HCT116 (cell line): ENCODE results near the gene ERAP2. TPM values are rescaled to one million over a fixed set of nuclear protein-coding genes. Genes with fewer than 3 reads are reported as not detected.

ENCODE experiments used
- ATAC-seq: fragments of 200-7000 bp; cut with Tn5 transposase; 2 replicates; pipeline ENCODE4 v1.9.1; 2020; ENCODE audit warnings: mild to moderate bottlenecking, moderate library complexity
- BruUV-seq: library from RNA; stranded (reverse); fragments of 400-500 nt; replicated peaks from 2 replicates; lab custom pipeline; 2021; lab: Mats Ljungman, UMichigan
- CTCF ChIA-PET: fragments of 300-600 bp; sonication (Branson Sonifier 250); formaldehyde crosslinking; loops from one replicate; lab custom pipeline; 2021; ENCODE audit warnings: antibody characterized with exemption; lab: Charles Lee
- POLR2A ChIA-PET: fragments of 300-600, 350-600 bp; sonication (Branson Sonifier 250); formaldehyde crosslinking; loops from one replicate; lab custom pipeline; 2021; ENCODE audit warnings: antibody characterized with exemption; lab: Charles Lee
- RAD21 ChIA-PET, 2 experiments: fragments of 300-600 bp; sonication (Branson Sonifier 250); formaldehyde crosslinking; loops; one replicate each; lab custom pipeline; 2023; ENCODE audit warnings: low total read pairs in 2 of 2; ENCODE audit not compliant: uncharacterized antibody in 2 of 2, unreplicated experiment in 2 of 2, low non-redundant PET in 1 of 2; lab: Charles Lee
- DNase-seq: peaks from one replicate; pipeline ENCODE4 v3.0.0-alpha.2; 2010; ENCODE audit warnings: low read depth, low spot score
- H2AFZ ChIP-seq: fragments of 200-600 bp; shearing (Covaris generic), sonication (generic); 2 replicates; pipeline ENCODE4 v1.6.1; 2017; ENCODE audit warnings: low read depth, mixed run types, mixed read lengths, antibody characterized with exemption, low read length; ENCODE audit not compliant: poor library complexity, severe bottlenecking
- H3K27ac ChIP-seq: 2 replicates; pipeline ENCODE4 v1.5.1; 2012; ENCODE audit warnings: low read depth, low read length
- H3K27me3 ChIP-seq: fragments of 200-600 bp; sonication (generic); 2 replicates; pipeline ENCODE4 v1.6.1; 2016; ENCODE audit warnings: mixed run types, low read length, mixed read lengths; ENCODE audit not compliant: insufficient read depth
- H3K36me3 ChIP-seq, 2 experiments: fragments of 200-500 bp in 1 of 2; fragments of 200-600 bp in 1 of 2; sonication (Bioruptor generic) in 1 of 2; sonication (generic) in 1 of 2; 2 replicates each; pipeline versions ENCODE4 v1.5.1 to v1.6.1; 2014 to 2016; ENCODE audit warnings: low read length in 2 of 2, inconsistent platforms in 1 of 2, mixed read lengths in 1 of 2, mixed run types in 1 of 2; ENCODE audit not compliant: insufficient read depth in 2 of 2, control insufficient read depth in 1 of 2
- H3K4me1 ChIP-seq, 2 experiments: fragments of 200-600 bp in 1 of 2; sonication (generic) in 1 of 2; 2 replicates each; pipeline versions ENCODE4 v1.5.1 to v1.6.1; 2012 to 2017; ENCODE audit warnings: low read length in 2 of 2, inconsistent platforms in 1 of 2, mild to moderate bottlenecking in 1 of 2, mixed read lengths in 1 of 2, mixed run types in 1 of 2, moderate library complexity in 1 of 2; ENCODE audit not compliant: insufficient read depth in 2 of 2, control insufficient read depth in 1 of 2
- H3K4me2 ChIP-seq: fragments of 200-600 bp; sonication (generic); 2 replicates; pipeline ENCODE4 v1.6.1; 2017; ENCODE audit warnings: mixed run types, low read length, mixed read lengths
- H3K4me3 ChIP-seq, 2 experiments: fragments of 200-600 bp in 1 of 2; sonication (generic) in 1 of 2; replicated peaks in 1 of 2; 2 replicates each; pipeline ENCODE4 v1.5.1; 2011 to 2016; ENCODE audit warnings: low read length in 2 of 2, control low read depth in 1 of 2, low read depth in 1 of 2, mild to moderate bottlenecking in 1 of 2, mixed read lengths in 1 of 2, mixed run types in 1 of 2
- H3K79me2 ChIP-seq: fragments of 200-600 bp; sonication (generic); 2 replicates; pipeline ENCODE4 v1.6.1; 2017; ENCODE audit warnings: mild to moderate bottlenecking, mixed run types, low read length, moderate library complexity, mixed read lengths; ENCODE audit not compliant: insufficient read depth
- H3K9ac ChIP-seq: fragments of 200-600 bp; sonication (generic); 2 replicates; pipeline ENCODE4 v1.6.1; 2016; ENCODE audit warnings: low read length, mixed read lengths
- H3K9me2 ChIP-seq: fragments of 200-600 bp; sonication (generic), shearing (Covaris generic); 2 replicates; pipeline ENCODE4 v1.6.1; 2017; ENCODE audit warnings: mixed run types, mild to moderate bottlenecking, moderate library complexity; ENCODE audit not compliant: insufficient read depth
- H3K9me3 ChIP-seq, 2 experiments: fragments of 200-500 bp in 1 of 2; fragments of 200-600 bp in 1 of 2; sonication (Bioruptor generic) in 1 of 2; sonication (generic) in 1 of 2; 2 replicates each; pipeline ENCODE4 v1.6.1; 2014 to 2017; ENCODE audit warnings: low read length in 2 of 2, mixed read lengths in 2 of 2, inconsistent platforms in 1 of 2, low read depth in 1 of 2, mild to moderate bottlenecking in 1 of 2, mixed run types in 1 of 2, moderate library complexity in 1 of 2; ENCODE audit not compliant: control insufficient read depth in 1 of 2, insufficient read depth in 1 of 2
- H4K20me1 ChIP-seq: fragments of 200-600 bp; sonication (generic), shearing (Covaris generic); 2 replicates; pipeline ENCODE4 v1.6.1; 2017; ENCODE audit warnings: mixed run types, mild to moderate bottlenecking, moderate library complexity; ENCODE audit not compliant: insufficient read depth
- ATF3 ChIP-seq: IDR thresholded peaks from 2 replicates; pipeline ENCODE4 v1.6.1; 2012
- CBX3 ChIP-seq: IDR thresholded peaks from 2 replicates; pipeline ENCODE4 v1.6.1; 2012; ENCODE audit warnings: low read depth
- CEBPB ChIP-seq: IDR thresholded peaks from 2 replicates; pipeline ENCODE4 v1.6.1; 2012; ENCODE audit warnings: low read depth
- EGR1 ChIP-seq: IDR thresholded peaks from 2 replicates; pipeline ENCODE4 v1.6.1; 2012; ENCODE audit warnings: low read depth
- EZH2 ChIP-seq: fragments of 200-600 bp; sonication (generic); IDR thresholded peaks from 2 replicates; pipeline ENCODE4 v1.6.1; 2017; ENCODE audit warnings: antibody characterized with exemption, mixed run types
- FOSL1 ChIP-seq: IDR thresholded peaks from 2 replicates; pipeline ENCODE4 v1.6.1; 2012; ENCODE audit warnings: low read depth
- JUND ChIP-seq: IDR thresholded peaks from 2 replicates; pipeline ENCODE4 v1.6.1; 2012
- MAX ChIP-seq: IDR thresholded peaks from 2 replicates; pipeline ENCODE4 v1.6.1; 2012
- POLR2AphosphoS5 ChIP-seq: IDR thresholded peaks from 2 replicates; pipeline ENCODE4 v1.6.1; 2011; ENCODE audit warnings: mild to moderate bottlenecking, low read depth, low read length, moderate library complexity
- RAD21 ChIP-seq: IDR thresholded peaks from 2 replicates; pipeline ENCODE4 v1.6.1; 2012; ENCODE audit warnings: low read depth, mild to moderate bottlenecking
- SRF ChIP-seq: IDR thresholded peaks from 2 replicates; pipeline ENCODE4 v1.6.1; 2012; ENCODE audit warnings: low read depth
- TCF7L2 ChIP-seq: IDR thresholded peaks from 2 replicates; pipeline ENCODE4 v1.7.0; 2011; ENCODE audit warnings: borderline replicate concordance, inconsistent platforms; ENCODE audit not compliant: insufficient read depth, insufficient read length; ENCODE audit errors: extremely low read depth
- YY1 ChIP-seq: IDR thresholded peaks from 2 replicates; pipeline ENCODE4 v1.6.1; 2011; ENCODE audit warnings: low read length, low read depth, moderate library complexity, mild to moderate bottlenecking; ENCODE audit not compliant: insufficient replicate concordance; ENCODE audit errors: extremely low read depth
- ZFX ChIP-seq: fragments of 450-650 bp; IDR thresholded peaks from 2 replicates; pipeline ENCODE4 v1.6.1; 2017
- ZNF274 ChIP-seq: fragments of 200-500 bp; sonication (Bioruptor generic); IDR thresholded peaks from 2 replicates; pipeline ENCODE4 v1.6.1; 2014; ENCODE audit warnings: mild to moderate bottlenecking, low read depth, low read length, inconsistent platforms
- intact Hi-C: fragments of 100-400 bp; cut with micrococcal nuclease; formaldehyde crosslinking; loops from 2 replicates; pipeline ENCODE4 v1.10.0; 2022
- total RNA-seq: library from RNA; stranded (reverse); gene quantifications from one replicate; pipeline ENCODE4 v1.2.1, GENCODE V29; 2021; ENCODE audit not compliant: unreplicated experiment
- TF ChIP-seq, protein P1 (sequence below), 3 experiments: fragments of 200-600 bp in 1 of 3; sonication (generic) in 1 of 3; IDR thresholded peaks in 2 of 3; conservative IDR thresholded peaks in 1 of 3; 2 replicates each; pipeline ENCODE4 v1.5.1; 2012 to 2017; ENCODE audit warnings: low read depth in 2 of 3, low read length in 2 of 3, antibody characterized with exemption in 1 of 3, borderline replicate concordance in 1 of 3, control low read depth in 1 of 3, mild to moderate bottlenecking in 1 of 3, mixed read lengths in 1 of 3, mixed run types in 1 of 3, moderate library complexity in 1 of 3; ENCODE audit not compliant: insufficient read depth in 1 of 3

ERAP2 gene
- total RNA-seq, 1 experiment from 2014 or later = 2.2 TPM

- CTCF ChIA-PET = no interaction called here
- no peaks in the 10 kb centered on the region for H3K9me3 ChIP-seq
- TF ChIP-seq EZH2 (no peak), JUND (no peak), MAX (no peak), CBX3 (no peak), EGR1 (no peak)
- TF ChIP-seq, protein P1, sequence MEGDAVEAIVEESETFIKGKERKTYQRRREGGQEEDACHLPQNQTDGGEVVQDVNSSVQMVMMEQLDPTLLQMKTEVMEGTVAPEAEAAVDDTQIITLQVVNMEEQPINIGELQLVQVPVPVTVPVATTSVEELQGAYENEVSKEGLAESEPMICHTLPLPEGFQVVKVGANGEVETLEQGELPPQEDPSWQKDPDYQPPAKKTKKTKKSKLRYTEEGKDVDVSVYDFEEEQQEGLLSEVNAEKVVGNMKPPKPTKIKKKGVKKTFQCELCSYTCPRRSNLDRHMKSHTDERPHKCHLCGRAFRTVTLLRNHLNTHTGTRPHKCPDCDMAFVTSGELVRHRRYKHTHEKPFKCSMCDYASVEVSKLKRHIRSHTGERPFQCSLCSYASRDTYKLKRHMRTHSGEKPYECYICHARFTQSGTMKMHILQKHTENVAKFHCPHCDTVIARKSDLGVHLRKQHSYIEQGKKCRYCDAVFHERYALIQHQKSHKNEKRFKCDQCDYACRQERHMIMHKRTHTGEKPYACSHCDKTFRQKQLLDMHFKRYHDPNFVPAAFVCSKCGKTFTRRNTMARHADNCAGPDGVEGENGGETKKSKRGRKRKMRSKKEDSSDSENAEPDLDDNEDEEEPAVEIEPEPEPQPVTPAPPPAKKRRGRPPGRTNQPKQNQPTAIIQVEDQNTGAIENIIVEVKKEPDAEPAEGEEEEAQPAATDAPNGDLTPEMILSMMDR (IDR thresholded peaks at IDR 0.05 in 2 of 3, conservative IDR thresholded peaks at IDR 0.05 in 1 of 3; ENCODE audit: borderline replicate concordance in 1 of 3, insufficient read depth in 1 of 3, low read depth in 2 of 3, low read length in 2 of 3) = no peak
- DNase-seq (no peak), ATAC-seq (no peak)
- RAD21 ChIA-PET = no interaction called here
- H3K27ac ChIP-seq = no peak overlapping the region
- no peak overlapping the region for H2AFZ ChIP-seq
- H4K20me1 ChIP-seq = no peaks in the 10 kb centered on the region
- intact Hi-C loops = no loop called here
- H3K4me1 ChIP-seq = no peaks in the 10 kb centered on the region
- no peaks in the 10 kb centered on the region for H3K27me3 ChIP-seq
- no peak overlapping the region for H3K9ac ChIP-seq
- POLR2A ChIA-PET = no interaction called here
- no peak overlapping the region for H3K4me3 ChIP-seq
- no peaks in the 10 kb centered on the region for H3K79me2 ChIP-seq
- H3K9me2 ChIP-seq = no peaks in the 10 kb centered on the region
- no TSS peak for BruUV-seq
- H3K36me3 ChIP-seq = no peaks in the 10 kb centered on the region
- no peak overlapping the region for H3K4me2 ChIP-seq
Measured at GRCh38 chr5:96834016-96834415, 42.3 kb upstream of the ERAP2 start.

DNA sequence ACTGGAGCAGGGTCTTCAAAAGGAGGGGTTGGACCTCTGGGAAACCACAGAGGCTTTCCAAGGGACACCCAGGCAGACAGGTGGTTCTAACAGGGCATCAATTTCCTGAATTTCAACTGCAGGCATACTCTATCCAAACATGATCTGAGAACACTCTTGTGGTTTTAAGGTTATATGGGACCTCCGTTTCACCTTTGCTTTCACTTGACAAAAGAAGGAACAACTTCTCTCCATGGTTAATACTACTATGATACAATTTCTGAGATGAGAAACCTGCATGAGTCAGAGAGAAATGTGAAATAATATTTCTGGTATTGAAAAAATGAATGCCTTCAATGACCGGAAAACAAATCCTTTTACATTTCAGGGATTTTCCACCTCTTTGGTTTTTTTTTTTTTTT is 40.5 kb upstream of the ERAP2 start:
- BruUV-seq = no TSS peak
- H3K9me3 ChIP-seq = no peaks in the 10 kb centered on the region
- RAD21 ChIA-PET = interaction anchor here (0.7 kb wide), 2 partner anchors 24 to 307 kb away, joined by 3 to 6 read pairs; no protein-coding TSS in a partner anchor
- H3K4me1 ChIP-seq = no peaks in the 10 kb centered on the region
- intact Hi-C loops = no loop called here
- no peaks in the 10 kb centered on the region for H4K20me1 ChIP-seq
- no peak overlapping the region for H3K9ac ChIP-seq
- TF ChIP-seq MAX (no peak), CEBPB (no peak), EGR1 (no peak), ZFX (no peak), FOSL1 (no peak), CBX3 (no peak), ATF3 (no peak), POLR2AphosphoS5 (no peak), JUND (no peak), SRF (no peak), ZNF274 (no peak), TCF7L2 (no peak), RAD21 (no peak), EZH2 (no peak), YY1 (no peak)
- TF ChIP-seq, protein P1 (IDR thresholded peaks at IDR 0.05 in 2 of 3, conservative IDR thresholded peaks at IDR 0.05 in 1 of 3; ENCODE audit: borderline replicate concordance in 1 of 3, insufficient read depth in 1 of 3, low read depth in 2 of 3, low read length in 2 of 3) = no peak
- TF ChIP-seq, all 23 proteins: peak for 0
- ChIA-PET POLR2A (no interaction called here), CTCF (no interaction called here)
- no peak overlapping the region for H2AFZ ChIP-seq
- H3K27me3 ChIP-seq = no peaks in the 10 kb centered on the region
- H3K9me2 ChIP-seq = no peaks in the 10 kb centered on the region
- no peaks in the 10 kb centered on the region for H3K79me2 ChIP-seq
- no peak for ATAC-seq
- no peak overlapping the region for H3K27ac ChIP-seq
- no peak overlapping the region for H3K4me2 ChIP-seq
- no peak for DNase-seq
- no peak overlapping the region for H3K4me3 ChIP-seq
- no peaks in the 10 kb centered on the region for H3K36me3 ChIP-seq
